GM23338 (cell line): Measurements from ENCODE around the gene CCDC3. TPM values are rescaled to one million over a fixed set of nuclear protein-coding genes. Genes with fewer than 3 reads are reported as not detected.
A peak's percentile ranks its signal among the peaks of the same experiment; 100 is the strongest.

Experiments
- ATAC-seq: fragments of 200-7000 bp; cut with Tn5 transposase; 3 replicates; pipeline ENCODE4 v1.9.1; 2020
- DNase-seq: peaks from one replicate; pipeline ENCODE4 v3.0.0-alpha.2; 2015; ENCODE audit warnings: low spot score
- H2AFZ ChIP-seq: fragments of 200-600 bp; sonication (generic); 2 replicates; pipeline ENCODE4 v1.8.0; 2016; ENCODE audit warnings: antibody characterized with exemption, mild to moderate bottlenecking, moderate library complexity
- H3F3A ChIP-seq: fragments of 200-600 bp; sonication (generic); replicated peaks from 2 replicates; pipeline ENCODE4 v1.8.0; 2017; ENCODE audit warnings: antibody characterized with exemption, mixed run types, low read depth
- H3K27ac ChIP-seq: fragments of 200-600 bp; sonication (generic); 2 replicates; pipeline ENCODE4 v1.6.1; 2016; ENCODE audit warnings: low read depth
- H3K27me3 ChIP-seq: fragments of 200-600 bp; sonication (generic); 2 replicates; pipeline ENCODE4 v1.8.0; 2016; ENCODE audit warnings: mild to moderate bottlenecking, mixed run types, moderate library complexity; ENCODE audit not compliant: insufficient read depth
- H3K36me3 ChIP-seq: fragments of 200-600 bp; sonication (generic); 2 replicates; pipeline ENCODE4 v1.8.0; 2016; ENCODE audit warnings: mild to moderate bottlenecking; ENCODE audit not compliant: insufficient read depth
- H3K4me1 ChIP-seq: fragments of 200-600 bp; sonication (generic); 2 replicates; pipeline ENCODE4 v1.8.0; 2016; ENCODE audit warnings: mild to moderate bottlenecking, moderate library complexity; ENCODE audit not compliant: insufficient read depth
- H3K4me2 ChIP-seq: fragments of 200-600 bp; sonication (generic); 2 replicates; pipeline ENCODE4 v1.7.1; 2017; ENCODE audit warnings: mixed run types
- H3K4me3 ChIP-seq: fragments of 200-600 bp; sonication (generic); 2 replicates; pipeline ENCODE4 v1.6.1; 2016; ENCODE audit warnings: mixed run types
- H3K79me2 ChIP-seq: fragments of 200-600 bp; sonication (generic); replicated peaks from 2 replicates; pipeline ENCODE4 v1.8.0; 2017; ENCODE audit warnings: mild to moderate bottlenecking; ENCODE audit not compliant: insufficient read depth
- H3K9me2 ChIP-seq: fragments of 200-600 bp; sonication (generic); 2 replicates; pipeline ENCODE4 v1.8.0; 2017; ENCODE audit not compliant: insufficient read depth
- H4K20me1 ChIP-seq: fragments of 200-600 bp; sonication (generic); replicated peaks from 2 replicates; pipeline ENCODE4 v1.8.0; 2017; ENCODE audit warnings: mild to moderate bottlenecking; ENCODE audit not compliant: insufficient read depth
- H3K27ac Mint-ChIP-seq: 2 replicates; pipeline ENCODE4 v1.8.0; 2020; ENCODE audit warnings: inconsistent platforms, mild to moderate bottlenecking, moderate library complexity, mixed read lengths
- H3K27me3 Mint-ChIP-seq: 3 replicates; pipeline ENCODE4 v1.8.0; 2022; ENCODE audit warnings: low read depth, mild to moderate bottlenecking, moderate library complexity, mixed read lengths, inconsistent platforms; ENCODE audit not compliant: insufficient read depth, poor library complexity
- H3K36me3 Mint-ChIP-seq: 3 replicates; pipeline ENCODE4 v1.8.0; 2021; ENCODE audit warnings: low read depth, mild to moderate bottlenecking, inconsistent platforms, moderate library complexity, mixed read lengths
- H3K4me1 Mint-ChIP-seq: 3 replicates; pipeline ENCODE4 v1.8.0; 2020; ENCODE audit warnings: mild to moderate bottlenecking, inconsistent platforms, mixed read lengths
- H3K4me3 Mint-ChIP-seq: 3 replicates; pipeline ENCODE4 v1.8.0; 2021; ENCODE audit warnings: moderate library complexity, mild to moderate bottlenecking, inconsistent platforms, mixed read lengths
- H3K9me3 Mint-ChIP-seq: 3 replicates; pipeline ENCODE4 v1.8.0; 2020; ENCODE audit warnings: moderate library complexity, mild to moderate bottlenecking, inconsistent platforms, mixed read lengths
- CREB1 ChIP-seq: fragments of 250-450 bp; sonication (Bioruptor Pico); IDR thresholded peaks from 2 replicates; pipeline ENCODE4 v1.5.0; 2020; ENCODE audit warnings: low read depth, mild to moderate bottlenecking, moderate library complexity
- EZH2 ChIP-seq: fragments of 200-600 bp; sonication (generic); IDR thresholded peaks from one replicate; pipeline ENCODE4 v1.8.0; 2017; ENCODE audit warnings: antibody characterized with exemption, mild to moderate bottlenecking, low read depth; ENCODE audit not compliant: unreplicated experiment
- EZH2phosphoT487 ChIP-seq: fragments of 200-600 bp; sonication (generic); IDR thresholded peaks from one replicate; pipeline ENCODE4 v1.8.1; 2018; ENCODE audit warnings: antibody characterized with exemption; ENCODE audit not compliant: unreplicated experiment
- JUNB ChIP-seq: IDR thresholded peaks from one replicate; pipeline ENCODE4 v1.6.1; 2016; ENCODE audit warnings: antibody characterized with exemption; ENCODE audit not compliant: unreplicated experiment
- NANOG ChIP-seq: IDR thresholded peaks from 2 replicates; pipeline ENCODE4 v1.6.1; 2016; ENCODE audit warnings: antibody characterized with exemption, borderline replicate concordance
- POLR2AphosphoS5 ChIP-seq: IDR thresholded peaks from 2 replicates; pipeline ENCODE4 v1.6.1; 2016; ENCODE audit warnings: antibody characterized with exemption, low read depth
- STAT1 ChIP-seq: IDR thresholded peaks from one replicate; pipeline ENCODE4 v1.6.1; 2016; ENCODE audit warnings: antibody characterized with exemption; ENCODE audit not compliant: unreplicated experiment
- ZNF114 ChIP-seq: fragments of 250-450 bp; sonication (Bioruptor Pico); IDR thresholded peaks from 2 replicates; pipeline ENCODE4 v1.5.0; 2020; ENCODE audit warnings: mild to moderate bottlenecking, moderate library complexity
- ZNF331 ChIP-seq: fragments of 250-450 bp; sonication (Bioruptor Pico); IDR thresholded peaks from 2 replicates; pipeline ENCODE4 v1.5.0; 2020; ENCODE audit warnings: low read depth, mild to moderate bottlenecking, moderate library complexity
- polyA plus RNA-seq: library from polyadenylated mRNA; unstranded; fragments of >200 nt; fragmentation: Nextera tagmentation; extraction: Ambion mirVana; gene quantifications from 2 replicates; pipeline ENCODE4 v1.2.1, GENCODE V29; 2016
- total RNA-seq: library from RNA; depleted of rRNA; stranded (reverse); fragments of >200 nt; shearing (Covaris generic); gene quantifications from 2 replicates; pipeline ENCODE4 v1.2.3, GENCODE V29; 2014
- TF ChIP-seq, protein P1 (sequence below), 2 experiments: fragments of 200-600 bp in 1 of 2; sonication (generic) in 1 of 2; conservative IDR thresholded peaks; 2 replicates each; pipeline versions ENCODE4 v1.5.1 to v1.6.1; 2016 to 2017; ENCODE audit warnings: antibody characterized with exemption in 2 of 2, low read depth in 2 of 2, mild to moderate bottlenecking in 2 of 2, moderate library complexity in 1 of 2
- TF ChIP-seq, protein P2 (sequence below): IDR thresholded peaks from 2 replicates; pipeline ENCODE4 v1.6.1; 2016; ENCODE audit warnings: antibody characterized with exemption
- TF ChIP-seq, protein P3 (sequence below): IDR thresholded peaks from one replicate; pipeline ENCODE4 v1.6.1; 2018; ENCODE audit warnings: antibody characterized with exemption; ENCODE audit not compliant: unreplicated experiment

Gene CCDC3
- total and polyA plus RNA-seq, 2 experiments from 2014 or later, result 1.4 to 5.2 TPM

- no peak overlapping the region for H3K4me2 ChIP-seq
These were observed 41.1 kb downstream of the CCDC3 start for GRCh38 chr10:12960334-12960898.

DNA sequence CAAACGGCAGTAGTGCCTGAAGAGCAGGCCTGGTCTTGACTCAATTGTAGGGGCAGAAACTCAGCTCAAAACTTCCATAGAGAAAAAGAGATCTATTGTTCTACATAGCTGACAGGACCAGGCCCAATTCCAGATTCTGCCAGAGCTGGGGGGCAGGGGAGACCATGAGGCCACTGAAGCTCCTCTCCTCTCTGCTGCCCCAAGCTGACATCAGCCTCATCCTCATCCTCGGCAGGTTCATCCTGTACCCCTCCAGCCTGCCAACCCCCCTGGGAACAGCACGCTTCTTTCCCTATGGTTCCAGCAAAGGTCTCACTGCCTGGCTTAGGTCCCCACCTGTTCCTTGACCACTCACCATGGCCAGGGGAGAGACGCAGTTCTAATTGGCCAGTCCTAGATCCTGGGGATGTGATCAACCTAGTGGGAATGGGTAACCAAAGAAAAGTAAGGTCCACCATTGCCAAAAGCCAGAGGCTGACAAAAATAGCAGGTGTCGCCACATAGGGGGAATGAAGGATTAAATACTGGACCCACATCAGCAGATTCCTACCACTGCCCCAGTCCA lies 42.9 kb downstream of the CCDC3 start:
- Mint-ChIP-seq H3K9me3 (peaks cover 36% of the 10 kb centered on the region), H3K4me3 (no peak overlapping the region), H3K36me3 (peaks cover 11% of the 10 kb centered on the region; the same call in 2 of the 3 replicates), H3K27me3 (peaks cover 2% of the 10 kb centered on the region), H3K4me1 (no peaks in the 10 kb centered on the region), H3K27ac (no peak overlapping the region)
- Histone ChIP-seq H3K9me2 (no peaks in the 10 kb centered on the region), H3K27ac (no peak overlapping the region), H3K4me2 (no peak overlapping the region), H3K27me3 (no peaks in the 10 kb centered on the region), H3K36me3 (no peaks in the 10 kb centered on the region; the same call in 1 of the 2 replicates), H3K4me1 (no peaks in the 10 kb centered on the region), H4K20me1 (no peaks in the 10 kb centered on the region), H2AFZ (no peak overlapping the region), H3F3A (no peaks in the 10 kb centered on the region), H3K4me3 (no peak overlapping the region), H3K79me2 (no peaks in the 10 kb centered on the region)
- no peak for DNase-seq
- TF ChIP-seq EZH2 (no peak), CREB1 (CRISPR knock-in tag) (no peak)
- TF ChIP-seq, protein P1, sequence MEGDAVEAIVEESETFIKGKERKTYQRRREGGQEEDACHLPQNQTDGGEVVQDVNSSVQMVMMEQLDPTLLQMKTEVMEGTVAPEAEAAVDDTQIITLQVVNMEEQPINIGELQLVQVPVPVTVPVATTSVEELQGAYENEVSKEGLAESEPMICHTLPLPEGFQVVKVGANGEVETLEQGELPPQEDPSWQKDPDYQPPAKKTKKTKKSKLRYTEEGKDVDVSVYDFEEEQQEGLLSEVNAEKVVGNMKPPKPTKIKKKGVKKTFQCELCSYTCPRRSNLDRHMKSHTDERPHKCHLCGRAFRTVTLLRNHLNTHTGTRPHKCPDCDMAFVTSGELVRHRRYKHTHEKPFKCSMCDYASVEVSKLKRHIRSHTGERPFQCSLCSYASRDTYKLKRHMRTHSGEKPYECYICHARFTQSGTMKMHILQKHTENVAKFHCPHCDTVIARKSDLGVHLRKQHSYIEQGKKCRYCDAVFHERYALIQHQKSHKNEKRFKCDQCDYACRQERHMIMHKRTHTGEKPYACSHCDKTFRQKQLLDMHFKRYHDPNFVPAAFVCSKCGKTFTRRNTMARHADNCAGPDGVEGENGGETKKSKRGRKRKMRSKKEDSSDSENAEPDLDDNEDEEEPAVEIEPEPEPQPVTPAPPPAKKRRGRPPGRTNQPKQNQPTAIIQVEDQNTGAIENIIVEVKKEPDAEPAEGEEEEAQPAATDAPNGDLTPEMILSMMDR (conservative IDR thresholded peaks at IDR 0.05; ENCODE audit: low read depth in 2 of 2), result 0 out of 4 replicates have a peak, but pooled peaks of 1 of the 2 experiments have one; percentile 3
- no peak for ATAC-seq

More at GRCh38 chr10:12960334-12960898, 41.1 kb downstream of the CCDC3 start:
- Histone ChIP-seq H2AFZ (no peak overlapping the region), H3K4me3 (no peak overlapping the region), H3K36me3 (no peaks in the 10 kb centered on the region), H3K79me2 (no peaks in the 10 kb centered on the region), H3F3A (no peaks in the 10 kb centered on the region), H4K20me1 (no peaks in the 10 kb centered on the region), H3K27ac (no peak overlapping the region), H3K4me1 (peaks cover 3% of the 10 kb centered on the region; the same call in 1 of the 2 replicates), H3K27me3 (no peaks in the 10 kb centered on the region), H3K9me2 (no peaks in the 10 kb centered on the region)
- H3K27me3 Mint-ChIP-seq, result peaks cover 2% of the 10 kb centered on the region
- ATAC-seq (no peak), DNase-seq (no peak)
- H3K27ac Mint-ChIP-seq, result no peak overlapping the region
- no peaks in the 10 kb centered on the region for H3K4me1 Mint-ChIP-seq
- peaks cover 22% of the 10 kb centered on the region for H3K9me3 Mint-ChIP-seq
- no peak overlapping the region for H3K4me3 Mint-ChIP-seq
- TF ChIP-seq NANOG, result no peak
- peaks cover 6% of the 10 kb centered on the region; the same call in 2 of the 3 replicates for H3K36me3 Mint-ChIP-seq

GRCh38 chr10:12957081-12957480 lies 44.4 kb downstream of the CCDC3 start:
- Histone ChIP-seq H3K4me1 (no peaks in the 10 kb centered on the region), H3K9me2 (no peaks in the 10 kb centered on the region), H3K4me3 (no peak overlapping the region), H3K36me3 (no peaks in the 10 kb centered on the region; the same call in 1 of the 2 replicates), H3K4me2 (no peak overlapping the region), H3K79me2 (no peaks in the 10 kb centered on the region), H3K27me3 (no peaks in the 10 kb centered on the region), H3K27ac (no peak overlapping the region), H2AFZ (no peak overlapping the region), H4K20me1 (no peaks in the 10 kb centered on the region), H3F3A (no peaks in the 10 kb centered on the region)
- Mint-ChIP-seq H3K9me3 (peaks cover 51% of the 10 kb centered on the region), H3K27ac (no peak overlapping the region), H3K4me3 (no peak overlapping the region), H3K36me3 (peaks cover 26% of the 10 kb centered on the region), H3K4me1 (no peaks in the 10 kb centered on the region), H3K27me3 (peaks cover 2% of the 10 kb centered on the region)
- DNase-seq (no peak), ATAC-seq (no peak)
- TF ChIP-seq EZH2 (no peak), EZH2phosphoT487 (no peak), ZNF114 (CRISPR knock-in tag) (no peak), ZNF331 (CRISPR knock-in tag) (no peak), CREB1 (CRISPR knock-in tag) (no peak), POLR2AphosphoS5 (no peak), STAT1 (no peak), JUNB (no peak)
- TF ChIP-seq, protein P2, sequence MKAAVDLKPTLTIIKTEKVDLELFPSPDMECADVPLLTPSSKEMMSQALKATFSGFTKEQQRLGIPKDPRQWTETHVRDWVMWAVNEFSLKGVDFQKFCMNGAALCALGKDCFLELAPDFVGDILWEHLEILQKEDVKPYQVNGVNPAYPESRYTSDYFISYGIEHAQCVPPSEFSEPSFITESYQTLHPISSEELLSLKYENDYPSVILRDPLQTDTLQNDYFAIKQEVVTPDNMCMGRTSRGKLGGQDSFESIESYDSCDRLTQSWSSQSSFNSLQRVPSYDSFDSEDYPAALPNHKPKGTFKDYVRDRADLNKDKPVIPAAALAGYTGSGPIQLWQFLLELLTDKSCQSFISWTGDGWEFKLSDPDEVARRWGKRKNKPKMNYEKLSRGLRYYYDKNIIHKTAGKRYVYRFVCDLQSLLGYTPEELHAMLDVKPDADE, result no peak
- TF ChIP-seq, protein P3, sequence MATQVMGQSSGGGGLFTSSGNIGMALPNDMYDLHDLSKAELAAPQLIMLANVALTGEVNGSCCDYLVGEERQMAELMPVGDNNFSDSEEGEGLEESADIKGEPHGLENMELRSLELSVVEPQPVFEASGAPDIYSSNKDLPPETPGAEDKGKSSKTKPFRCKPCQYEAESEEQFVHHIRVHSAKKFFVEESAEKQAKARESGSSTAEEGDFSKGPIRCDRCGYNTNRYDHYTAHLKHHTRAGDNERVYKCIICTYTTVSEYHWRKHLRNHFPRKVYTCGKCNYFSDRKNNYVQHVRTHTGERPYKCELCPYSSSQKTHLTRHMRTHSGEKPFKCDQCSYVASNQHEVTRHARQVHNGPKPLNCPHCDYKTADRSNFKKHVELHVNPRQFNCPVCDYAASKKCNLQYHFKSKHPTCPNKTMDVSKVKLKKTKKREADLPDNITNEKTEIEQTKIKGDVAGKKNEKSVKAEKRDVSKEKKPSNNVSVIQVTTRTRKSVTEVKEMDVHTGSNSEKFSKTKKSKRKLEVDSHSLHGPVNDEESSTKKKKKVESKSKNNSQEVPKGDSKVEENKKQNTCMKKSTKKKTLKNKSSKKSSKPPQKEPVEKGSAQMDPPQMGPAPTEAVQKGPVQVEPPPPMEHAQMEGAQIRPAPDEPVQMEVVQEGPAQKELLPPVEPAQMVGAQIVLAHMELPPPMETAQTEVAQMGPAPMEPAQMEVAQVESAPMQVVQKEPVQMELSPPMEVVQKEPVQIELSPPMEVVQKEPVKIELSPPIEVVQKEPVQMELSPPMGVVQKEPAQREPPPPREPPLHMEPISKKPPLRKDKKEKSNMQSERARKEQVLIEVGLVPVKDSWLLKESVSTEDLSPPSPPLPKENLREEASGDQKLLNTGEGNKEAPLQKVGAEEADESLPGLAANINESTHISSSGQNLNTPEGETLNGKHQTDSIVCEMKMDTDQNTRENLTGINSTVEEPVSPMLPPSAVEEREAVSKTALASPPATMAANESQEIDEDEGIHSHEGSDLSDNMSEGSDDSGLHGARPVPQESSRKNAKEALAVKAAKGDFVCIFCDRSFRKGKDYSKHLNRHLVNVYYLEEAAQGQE, result no peak
